ENCODE results near the gene NR0B2. TPM values are rescaled to one million over a fixed set of nuclear protein-coding genes. Genes with fewer than 3 reads are reported as not detected.
"Not testable (repeated sequence)": the region's sequence is repeated elsewhere in the genome, so short reads cannot be mapped to it uniquely, and the experiment has no call there.

NR0B2 gene
- total RNA-seq (ENCODE audit: insufficient read depth, low replicate concordance) = not detected

DNA sequence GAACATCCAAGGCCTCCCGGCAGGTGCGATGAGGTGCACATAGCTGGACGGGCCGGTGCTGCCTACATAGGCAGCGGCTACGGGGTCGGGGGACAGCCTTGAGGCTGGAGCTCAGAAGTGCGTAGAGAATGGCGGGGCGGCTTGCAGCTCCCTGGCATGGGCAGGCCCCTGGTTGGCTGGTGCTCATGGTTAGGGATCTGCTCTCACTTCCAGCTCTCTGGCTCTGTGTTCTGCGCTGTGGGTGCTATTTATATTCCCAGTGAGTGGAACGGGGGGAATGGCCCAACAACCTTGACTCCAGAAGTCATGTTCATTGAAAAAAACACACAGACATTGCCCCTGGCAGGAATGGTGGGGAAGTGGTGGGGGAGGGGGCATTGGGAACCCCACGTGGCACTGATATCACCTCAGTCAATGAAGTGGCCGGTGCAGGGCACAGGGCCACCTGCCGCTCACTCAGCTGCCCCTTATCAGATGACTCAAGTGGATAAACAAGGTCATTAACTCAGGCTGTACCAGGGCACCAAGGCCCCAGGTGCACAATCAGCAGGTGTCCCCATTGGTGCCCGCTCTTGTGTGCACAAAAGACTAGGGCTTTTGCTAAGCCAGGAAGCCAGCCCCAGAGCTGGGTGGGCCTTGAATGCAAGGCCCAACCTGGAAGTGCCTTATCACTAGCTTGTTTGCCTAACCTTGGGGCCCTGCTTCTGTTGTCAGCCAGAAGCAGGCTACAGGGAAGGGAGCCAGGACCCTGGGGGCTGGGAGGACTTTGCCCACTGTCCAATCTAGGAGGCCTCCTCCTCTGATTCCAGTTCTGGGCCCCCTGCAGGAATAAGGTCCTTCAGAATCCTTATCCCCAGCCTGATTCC is at the start of gene NR0B2:
TSS of gene NR0B2 (minus strand) at position 222 of the 866 bp plus-strand sequence. CDS start at position 187, 35 bp downstream.
- no peak for DNase-seq (ENCODE audit: low spot score)

- DNase-seq (ENCODE audit: low spot score) = no peak
Observed at GRCh38 chr1:26961826-26962225, 48.1 kb upstream of the NR0B2 start.

GRCh38 chr1:26960625-26960966 is 46.8 kb upstream of the NR0B2 start:
- no peak for DNase-seq (ENCODE audit: low spot score)

DNA sequence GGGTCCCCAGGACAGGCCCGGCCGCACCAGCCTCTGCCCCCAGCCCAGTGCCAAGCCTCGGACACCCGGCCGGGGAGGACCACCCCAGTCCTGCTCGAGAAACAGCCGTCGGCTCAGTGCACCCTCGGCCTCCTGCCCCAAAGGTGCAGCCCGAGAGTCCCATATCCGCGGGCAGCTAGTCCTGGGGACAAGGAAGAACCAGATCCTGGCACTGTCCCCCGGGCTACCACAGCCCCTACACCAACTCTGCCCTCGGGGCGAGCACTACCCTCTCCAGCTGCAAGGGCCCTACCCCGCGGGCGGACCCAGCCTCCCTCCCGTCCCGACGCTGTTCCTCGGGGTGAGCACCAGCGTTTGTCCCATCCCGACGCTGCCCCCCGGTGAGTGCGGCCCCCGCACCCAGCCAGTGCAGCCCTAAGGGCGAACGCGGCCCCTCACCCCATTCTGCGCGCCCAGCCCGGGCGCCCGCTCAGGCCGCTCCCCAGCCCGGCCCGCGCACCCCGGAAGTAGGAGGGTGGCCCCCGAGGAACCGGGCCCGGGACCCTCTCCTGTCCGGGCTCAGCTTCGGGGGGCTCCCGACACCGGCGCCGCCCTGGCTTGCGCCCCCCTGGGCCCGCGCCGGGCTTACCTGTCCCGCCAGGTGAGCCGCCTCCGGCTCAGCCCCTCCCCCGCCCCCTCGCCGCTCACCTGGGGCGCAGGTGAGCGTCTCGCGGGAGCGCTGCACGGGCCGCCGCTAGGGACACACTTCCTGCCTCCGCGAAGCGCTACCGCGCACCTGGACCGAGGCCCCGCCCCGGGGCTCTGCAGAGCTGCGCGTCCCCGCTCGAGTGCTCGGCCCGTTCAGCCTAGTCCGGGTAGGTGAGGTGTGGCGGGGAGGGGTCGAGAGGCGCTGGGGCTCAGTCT is 46.2 kb upstream of the NR0B2 start, which contains the start of gene KDF1:
TSS of gene KDF1 (minus strand) at position 747 of the 903 bp plus-strand sequence. CDS start 8,088 bp downstream, outside the sequence.
- DNase-seq (ENCODE audit: low spot score) = peak; percentile 38

DNA sequence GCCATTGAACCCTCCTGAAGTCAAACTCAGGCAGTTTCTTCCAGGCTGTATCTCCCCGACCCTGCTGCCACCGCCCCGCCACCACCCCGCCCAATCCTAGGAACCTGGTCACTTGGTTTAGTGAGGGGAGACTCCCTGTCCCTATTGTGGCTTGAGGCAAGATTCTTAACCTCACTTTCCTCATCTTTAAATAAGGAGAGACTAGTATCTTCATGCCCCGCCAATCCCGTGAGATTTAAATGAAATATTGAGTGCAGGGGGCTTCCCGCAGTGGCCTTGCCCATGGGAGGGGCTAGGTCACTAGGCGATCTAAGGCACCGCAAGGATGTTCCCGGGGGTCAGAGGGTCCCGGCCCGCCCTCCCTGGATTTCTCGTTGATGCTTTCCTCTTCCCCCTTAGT is 45.5 kb upstream of the NR0B2 start:
- no peak for DNase-seq (ENCODE audit: low spot score)

- no peak for DNase-seq (ENCODE audit: low spot score)
Observed at GRCh38 chr1:26957306-26957705, 43.5 kb upstream of the NR0B2 start.

GRCh38 chr1:26956321-26956720 is 42.5 kb upstream of the NR0B2 start:
- DNase-seq (ENCODE audit: low spot score) = no peak

DNA sequence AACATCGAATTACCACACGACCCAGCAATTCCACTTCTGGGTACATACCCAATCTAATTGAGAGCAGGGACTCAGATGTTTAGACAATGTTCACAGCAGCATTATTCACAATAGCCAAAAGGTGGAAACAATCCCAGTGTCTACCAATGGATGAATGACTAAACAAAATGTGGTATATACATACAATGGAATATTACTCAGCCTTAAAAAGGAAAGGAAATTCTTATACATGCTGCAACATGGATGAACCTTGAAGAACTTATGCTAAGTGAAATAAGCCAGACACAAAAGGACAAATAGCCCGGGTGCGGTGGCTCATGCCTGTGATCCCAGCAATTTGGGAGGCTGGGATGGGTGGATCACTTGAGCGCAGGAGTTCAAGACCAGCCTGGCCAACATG is 39.6 kb upstream of the NR0B2 start:
- no peak for DNase-seq (ENCODE audit: low spot score)

DNA sequence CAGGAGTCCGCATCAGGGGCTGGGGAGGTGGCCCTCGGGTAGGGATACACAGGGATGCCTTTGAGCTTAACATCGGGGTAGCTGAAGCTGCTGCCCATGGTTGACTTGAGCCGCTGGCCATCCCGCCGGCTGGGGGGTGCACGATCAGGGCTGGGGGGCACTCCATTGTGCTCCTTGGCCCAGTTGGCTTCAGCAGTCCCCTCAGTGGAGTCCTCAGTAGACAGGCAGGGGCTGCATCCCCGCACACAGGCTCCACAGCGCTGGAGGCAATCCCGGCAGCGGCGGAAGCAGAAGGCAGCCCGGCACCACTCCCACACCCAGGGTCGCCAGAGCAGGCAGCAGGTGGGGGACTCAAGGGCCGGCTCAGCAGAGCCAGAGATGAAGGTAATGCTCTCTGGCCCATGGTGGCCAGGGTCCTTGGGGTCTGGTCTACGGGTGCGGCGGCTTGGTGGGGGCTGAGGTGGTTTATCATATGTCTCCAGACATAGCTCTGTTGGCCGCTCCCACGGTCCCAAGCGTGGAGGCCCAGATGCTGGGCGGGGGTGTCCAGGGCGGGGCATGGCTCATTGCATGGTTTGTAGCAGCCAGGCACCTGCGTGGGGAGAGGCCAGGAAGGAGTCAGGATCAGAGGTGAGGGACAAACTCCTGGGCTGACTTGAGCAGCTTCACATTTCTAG is 38.2 kb upstream of the NR0B2 start:
- DNase-seq (ENCODE audit: low spot score) = no peak

- no peak for DNase-seq (ENCODE audit: low spot score)
Observed at GRCh38 chr1:26951216-26951615, 37.4 kb upstream of the NR0B2 start.

DNA sequence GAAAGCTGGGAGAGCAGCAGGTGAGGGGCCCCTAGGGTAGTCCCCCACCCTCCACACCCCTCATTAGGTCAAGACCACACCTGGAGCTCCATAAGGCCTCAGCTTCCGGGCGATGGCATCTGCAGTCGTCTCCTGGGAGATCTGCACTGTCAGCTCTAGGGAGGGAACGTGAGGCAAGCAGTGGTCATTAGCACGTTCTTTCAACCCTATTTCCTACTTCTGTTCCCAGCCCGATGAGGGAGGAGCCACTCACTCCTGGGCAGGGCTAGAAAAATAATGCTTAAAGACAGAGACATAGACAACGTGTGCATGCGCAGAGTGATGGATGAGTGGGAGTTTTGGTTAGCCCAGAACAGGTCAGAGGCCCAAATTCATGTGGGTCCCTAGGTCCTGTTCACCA is 36.8 kb upstream of the NR0B2 start:
- no peak for DNase-seq (ENCODE audit: low spot score)

- no peak for DNase-seq (ENCODE audit: low spot score)
Observed at GRCh38 chr1:26949926-26950319, 36.1 kb upstream of the NR0B2 start.

DNA sequence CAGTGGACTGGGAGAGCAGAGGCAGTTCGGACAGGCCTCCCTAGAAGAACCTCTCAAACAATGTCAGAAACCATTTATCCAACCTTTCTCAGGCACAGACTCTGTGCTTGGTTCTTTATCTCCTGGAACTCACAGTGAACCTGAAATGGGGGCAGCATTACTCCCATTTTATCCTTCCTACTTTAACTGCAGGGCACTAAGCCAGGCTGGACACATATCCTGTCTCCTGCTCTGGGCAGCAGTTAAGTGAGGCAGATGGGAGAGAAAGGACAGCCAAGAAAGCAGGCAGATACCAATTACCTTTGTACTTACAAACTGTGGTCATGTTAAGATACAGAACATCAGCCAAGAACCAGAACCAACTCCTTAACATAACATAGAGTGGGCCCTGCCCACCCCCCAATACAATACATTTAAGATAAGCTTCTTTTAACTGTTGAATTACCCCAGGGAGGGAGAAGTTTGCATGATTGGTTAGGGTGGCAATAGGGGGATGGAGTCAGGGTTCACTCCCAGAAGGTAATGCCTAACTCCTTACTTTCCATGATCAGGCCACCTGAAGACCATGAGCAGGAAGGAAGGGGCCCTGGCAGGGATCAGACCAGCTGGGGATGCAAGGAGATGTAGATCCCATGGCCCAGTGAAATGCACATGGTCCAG is 35.6 kb upstream of the NR0B2 start:
- DNase-seq (ENCODE audit: low spot score) = peak; percentile 35

DNA sequence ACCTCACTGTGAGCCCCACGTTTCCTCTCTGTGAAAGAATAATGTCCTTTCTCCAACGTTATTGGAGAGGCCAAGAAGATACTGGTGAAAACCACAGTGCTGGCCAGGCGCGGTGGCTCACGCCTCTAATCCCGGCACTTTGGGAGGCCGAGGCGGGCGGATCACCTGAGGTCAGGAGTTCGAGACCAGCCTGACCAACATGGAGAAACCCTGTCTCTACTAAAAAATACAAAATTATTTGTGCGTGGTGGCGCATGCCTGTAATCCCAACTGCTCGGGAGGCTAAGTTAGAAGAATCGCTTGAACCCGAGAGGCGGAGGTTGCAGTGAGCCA is 34.9 kb upstream of the NR0B2 start:
- not testable (repeated sequence) for DNase-seq (ENCODE audit: low spot score)

- no peak for DNase-seq (ENCODE audit: low spot score)
Observed at GRCh38 chr1:26946270-26946669, 32.5 kb upstream of the NR0B2 start.

DNA sequence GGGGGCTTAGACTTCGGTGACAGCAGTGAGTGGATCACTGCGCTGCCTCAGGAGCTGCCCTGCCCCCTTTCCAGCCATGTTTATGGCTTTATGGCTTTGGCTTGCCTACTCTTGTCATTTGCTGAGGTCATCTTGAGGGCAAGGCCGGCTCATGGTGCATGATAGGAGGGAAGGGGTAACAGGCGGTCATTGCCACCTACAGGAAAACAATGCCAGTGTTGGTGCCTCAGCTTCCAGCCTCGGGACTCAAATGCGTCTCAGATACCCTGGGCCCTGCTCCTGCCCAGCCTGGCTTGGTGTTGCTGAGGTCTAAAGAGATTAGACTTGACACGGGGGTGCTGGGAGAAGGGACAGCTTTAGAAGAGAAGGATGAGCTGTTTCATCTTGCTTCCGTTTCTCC is 32.0 kb upstream of the NR0B2 start:
- DNase-seq (ENCODE audit: low spot score) = no peak

GRCh38 chr1:26945138-26945537 is 31.4 kb upstream of the NR0B2 start:
- no peak for DNase-seq (ENCODE audit: low spot score)

DNA sequence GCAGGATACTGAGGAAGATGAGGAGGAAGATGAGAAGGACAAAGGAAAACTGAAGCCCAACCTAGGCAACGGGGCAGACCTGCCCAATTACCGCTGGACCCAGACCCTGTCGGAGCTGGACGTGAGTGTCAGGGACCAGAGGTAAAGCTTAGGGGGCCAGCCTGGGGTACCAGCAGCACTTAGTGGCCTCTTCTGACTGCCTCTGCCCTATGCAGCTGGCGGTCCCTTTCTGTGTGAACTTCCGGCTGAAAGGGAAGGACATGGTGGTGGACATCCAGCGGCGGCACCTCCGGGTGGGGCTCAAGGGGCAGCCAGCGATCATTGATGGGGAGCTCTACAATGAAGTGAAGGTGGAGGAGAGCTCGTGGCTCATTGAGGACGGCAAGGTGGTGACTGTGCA is 28.9 kb upstream of the NR0B2 start:
- DNase-seq (ENCODE audit: low spot score) = no peak

DNA sequence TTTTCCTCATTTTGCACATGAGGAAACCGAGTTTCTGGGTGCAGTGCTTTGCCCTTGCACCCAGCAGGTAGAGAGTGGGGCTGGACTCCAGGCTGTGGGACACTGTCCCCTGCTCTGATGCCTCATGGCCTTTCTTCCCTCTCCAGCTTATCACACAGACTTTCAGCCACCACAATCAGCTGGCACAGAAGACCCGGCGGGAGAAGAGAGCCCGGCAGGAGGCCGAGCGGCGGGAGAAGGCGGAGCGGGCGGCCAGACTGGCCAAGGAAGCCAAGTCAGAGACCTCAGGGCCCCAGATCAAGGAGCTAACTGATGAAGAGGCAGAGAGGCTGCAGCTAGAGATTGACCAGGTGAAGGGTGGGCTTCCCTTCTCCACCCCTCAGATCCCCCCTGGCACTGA is 27.5 kb upstream of the NR0B2 start:
- no peak for DNase-seq (ENCODE audit: low spot score)

DNA sequence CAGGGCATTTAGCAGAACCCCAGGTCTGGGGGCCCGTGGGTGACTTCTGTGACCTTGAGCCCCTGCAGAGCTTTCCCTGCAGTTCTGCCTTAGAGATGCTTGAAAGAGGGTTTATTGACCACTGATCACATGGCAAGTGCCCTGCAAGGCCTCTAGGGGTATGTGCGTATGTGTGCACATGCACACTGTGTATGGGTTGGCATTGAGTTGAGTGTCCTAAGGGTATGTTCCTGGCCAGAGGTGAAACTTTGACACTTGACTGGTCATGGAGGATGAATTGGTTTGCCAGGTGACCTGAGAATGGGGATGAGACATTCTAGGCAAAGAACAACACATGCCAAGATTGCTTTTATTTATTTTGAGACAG is 24.9 kb upstream of the NR0B2 start:
- DNase-seq (ENCODE audit: low spot score) = no peak

DNA sequence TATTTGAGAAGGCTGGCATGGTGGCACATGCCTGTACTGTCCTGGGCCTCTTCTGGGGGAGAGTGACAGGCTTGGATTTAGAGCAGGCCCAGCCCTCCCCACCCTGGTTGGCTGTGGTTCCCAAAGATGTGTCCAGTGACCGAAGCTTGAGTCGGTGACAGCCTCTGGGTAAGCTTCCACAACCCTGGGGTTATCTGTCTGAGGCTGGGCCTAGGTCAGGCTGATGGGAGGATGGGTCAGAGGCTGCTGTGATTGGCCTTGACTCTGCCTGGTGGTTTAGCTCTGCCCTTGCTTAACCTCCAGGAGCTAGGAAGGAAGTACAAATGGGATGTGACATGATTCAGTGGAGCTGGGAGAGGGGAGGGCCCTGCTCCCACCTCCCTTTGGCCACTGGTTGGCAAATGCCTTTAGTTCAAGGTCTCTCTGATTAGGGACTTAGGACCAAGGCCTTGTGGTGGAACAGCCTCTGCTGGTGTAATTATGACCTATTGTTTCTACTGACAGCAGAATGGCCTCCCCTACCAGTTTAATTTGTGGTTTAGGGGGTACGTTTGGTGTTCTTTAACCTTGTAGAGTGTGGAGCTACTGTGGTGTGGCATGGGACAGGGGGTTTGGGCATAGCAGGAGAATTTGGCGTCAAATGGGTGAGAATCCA is 24.4 kb upstream of the NR0B2 start:
- no peak for DNase-seq (ENCODE audit: low spot score)
